Vein endothelial cell (primary cell): Measurements from ENCODE around the gene SERINC2. TPM values are rescaled to one million over a fixed set of nuclear protein-coding genes. Genes with fewer than 3 reads are reported as not detected.

Experiments used
- total RNA-seq: library from RNA; depleted of rRNA; stranded (reverse); fragments of >200 nt; gene quantifications from 2 replicates; pipeline ENCODE4 v1.2.3, GENCODE V29; 2012

SERINC2 gene
- 14.6 and 23.2 TPM in 2 replicates for total RNA-seq

GRCh38 chr1:31412732-31413404 lies at the start of gene SERINC2:
Gene SERINC2, plus strand, starts transcription at chr1:31413213. Its CDS starts 53 bp downstream, at chr1:31413266.

GRCh38 chr1:31373056-31373896 lies 39.7 kb upstream of the SERINC2 start, which contains the start of gene FABP3:
Gene FABP3, minus strand, starts transcription at chr1:31373076. Its CDS starts 62 bp downstream, at chr1:31373014.

Other genes starting within 250 kb of the SERINC2 start
- gene NKAIN1, start 173.3 kb upstream of the SERINC2 start, total RNA-seq, result 0.10 TPM in 1 of 2 replicates, not detected in the other
- 109 and 129 TPM in 2 replicates for gene SNRNP40, start 116.4 kb upstream of the SERINC2 start, total RNA-seq
- 28.7 and 39.1 TPM in 2 replicates for gene ZCCHC17, start 116.2 kb upstream of the SERINC2 start, total RNA-seq
- gene FABP3, start 40.1 kb upstream of the SERINC2 start, total RNA-seq, result 0.65 and 0.86 TPM in 2 replicates
- 519 and 655 TPM in 2 replicates for gene TINAGL1, start 163.3 kb downstream of the SERINC2 start, total RNA-seq
- gene HCRTR1, start 204.5 kb downstream of the SERINC2 start, total RNA-seq, result 1.3 and 2.0 TPM in 2 replicates
- 91.6 and 96.7 TPM in 2 replicates for gene PEF1, start 231.7 kb downstream of the SERINC2 start, total RNA-seq